OCI-LY7 (cell line): Measurements from ENCODE around the gene HEYL.

Source experiments
- CTCF ChIP-seq: fragments of 200-600 bp; sonication (generic); conservative IDR thresholded peaks from 2 replicates; pipeline ENCODE4 v1.5.1; 2014; ENCODE audit warnings: mild to moderate bottlenecking, antibody characterized with exemption, low read length, moderate library complexity, mixed read lengths
- EZH2phosphoT487 ChIP-seq: fragments of 200-600 bp; sonication (generic); IDR thresholded peaks from 2 replicates; pipeline ENCODE4 v1.6.1; 2018; ENCODE audit warnings: low read depth, borderline replicate concordance, mild to moderate bottlenecking, mixed run types, antibody characterized with exemption, low read length, moderate library complexity, mixed read lengths

- TF ChIP-seq CTCF = no peak
- no peak for TF ChIP-seq EZH2phosphoT487
Measured at GRCh38 chr1:39680751-39681150, 41.3 kb upstream of the HEYL start.
